ENCODE measurements around the gene CDK5RAP1. TPM values are rescaled to one million over a fixed set of nuclear protein-coding genes. Genes with fewer than 3 reads are reported as not detected.

The CDK5RAP1 gene
- total RNA-seq, 4 donors from 2014 or later = 11.3 to 19.5 (median 16.9) TPM

DNA sequence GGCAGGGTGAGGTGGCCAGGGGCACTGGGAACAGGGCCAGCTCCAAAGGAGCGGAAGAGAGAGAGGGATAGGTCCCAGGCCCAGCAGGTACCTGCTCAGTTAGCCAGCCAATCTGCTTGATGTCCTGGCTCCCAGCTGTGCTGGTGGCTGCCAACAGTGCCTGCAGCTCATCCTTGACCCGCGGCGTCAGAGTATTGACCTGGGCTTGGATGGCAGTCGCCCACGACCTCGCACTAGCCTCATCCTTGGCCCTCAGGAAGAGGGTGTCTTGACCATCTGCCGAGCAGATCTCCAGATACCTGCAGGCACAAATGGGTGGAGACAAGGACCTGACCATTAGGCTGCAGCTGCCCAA lies 11.1 kb upstream of the CDK5RAP1 start:
- 67% methylated on average over 1 of the region's 8 CpGs for WGBS
- no peak for TF ChIP-seq POLR2A (IDR thresholded peaks at IDR 0.05; ENCODE audit: low read depth)
- no peak for TF ChIP-seq POLR2AphosphoS5 (IDR thresholded peaks at IDR 0.05)
- no peak for TF ChIP-seq EP300 (IDR thresholded peaks at IDR 0.05)
- TF ChIP-seq, protein P1, sequence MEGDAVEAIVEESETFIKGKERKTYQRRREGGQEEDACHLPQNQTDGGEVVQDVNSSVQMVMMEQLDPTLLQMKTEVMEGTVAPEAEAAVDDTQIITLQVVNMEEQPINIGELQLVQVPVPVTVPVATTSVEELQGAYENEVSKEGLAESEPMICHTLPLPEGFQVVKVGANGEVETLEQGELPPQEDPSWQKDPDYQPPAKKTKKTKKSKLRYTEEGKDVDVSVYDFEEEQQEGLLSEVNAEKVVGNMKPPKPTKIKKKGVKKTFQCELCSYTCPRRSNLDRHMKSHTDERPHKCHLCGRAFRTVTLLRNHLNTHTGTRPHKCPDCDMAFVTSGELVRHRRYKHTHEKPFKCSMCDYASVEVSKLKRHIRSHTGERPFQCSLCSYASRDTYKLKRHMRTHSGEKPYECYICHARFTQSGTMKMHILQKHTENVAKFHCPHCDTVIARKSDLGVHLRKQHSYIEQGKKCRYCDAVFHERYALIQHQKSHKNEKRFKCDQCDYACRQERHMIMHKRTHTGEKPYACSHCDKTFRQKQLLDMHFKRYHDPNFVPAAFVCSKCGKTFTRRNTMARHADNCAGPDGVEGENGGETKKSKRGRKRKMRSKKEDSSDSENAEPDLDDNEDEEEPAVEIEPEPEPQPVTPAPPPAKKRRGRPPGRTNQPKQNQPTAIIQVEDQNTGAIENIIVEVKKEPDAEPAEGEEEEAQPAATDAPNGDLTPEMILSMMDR (IDR thresholded peaks at IDR 0.05) = no peak
- peaks cover 15 to 73% (median 56%) of the 10 kb centered on the region in 4 donors for H3K36me3 ChIP-seq
- peaks cover 0 to 4% (median 0%) of the 10 kb centered on the region in 4 donors for H3K4me1 ChIP-seq
- no peaks in the 10 kb centered on the region for H3K9me3 ChIP-seq
- H3K27me3 ChIP-seq = no peaks in the 10 kb centered on the region
- intact Hi-C loops (cut with DNase I) = no loop called here
- H3K4me3 ChIP-seq = no peak overlapping the region
- DNase-seq (ENCODE audit: extremely low spot score) = no peak
- no peak overlapping the region for H3K27ac ChIP-seq (replicated peaks in 1 of 4)

DNA sequence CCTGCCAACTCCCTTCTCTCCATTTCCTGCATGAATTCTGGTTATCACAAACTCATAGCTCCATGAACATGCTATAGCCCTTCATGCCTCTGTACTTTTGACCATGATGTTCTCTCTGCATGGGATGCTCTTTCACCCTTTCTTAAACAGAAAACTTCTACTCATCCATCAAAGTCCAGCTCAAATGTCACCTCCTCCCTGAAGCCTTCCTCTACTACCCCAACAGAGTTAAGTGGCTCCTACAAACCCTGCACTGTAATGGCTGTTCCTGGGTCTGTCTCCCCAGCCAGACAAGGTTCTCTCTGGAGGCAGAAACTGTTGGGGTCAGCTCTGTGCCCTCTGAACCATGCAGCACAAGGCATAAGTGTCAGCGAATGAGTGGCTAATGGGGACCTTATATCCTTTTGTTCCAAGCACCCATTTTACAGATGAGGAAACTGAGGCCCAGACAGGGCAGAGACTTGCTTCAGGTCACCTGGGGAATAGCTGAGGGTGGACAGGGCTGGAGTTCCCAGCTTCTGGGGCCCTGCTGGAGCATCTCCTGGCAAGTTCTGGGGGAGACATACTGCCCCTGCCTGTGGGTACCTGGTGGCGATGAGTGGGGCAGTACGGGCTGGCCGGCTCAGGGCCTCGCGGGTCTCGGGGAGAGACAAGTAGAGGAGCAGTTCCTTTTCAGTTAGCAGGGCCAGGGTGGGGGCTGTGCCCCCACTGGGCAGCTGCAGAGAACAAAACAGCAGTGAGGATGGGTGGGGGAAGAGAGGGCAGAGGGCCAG lies 10.6 kb upstream of the CDK5RAP1 start:
- Histone ChIP-seq H3K9me3 (no peaks in the 10 kb centered on the region), H3K4me3 (no peak overlapping the region), H3K36me3 (peaks cover 16 to 73% (median 59%) of the 10 kb centered on the region in 4 donors), H3K4me1 (peaks cover 0 to 4% (median 0%) of the 10 kb centered on the region in 4 donors), H3K27me3 (no peaks in the 10 kb centered on the region), H3K27ac (replicated peaks in 1 of 4) (no peak overlapping the region)
- DNase-seq (ENCODE audit: extremely low spot score) = no peak
- WGBS = 96% methylated on average over 7 of the region's 7 CpGs
- intact Hi-C loops (cut with DNase I) = no loop called here
- TF ChIP-seq, protein P1 (IDR thresholded peaks at IDR 0.05) = no peak
- TF ChIP-seq POLR2AphosphoS5 (IDR thresholded peaks at IDR 0.05) (no peak), POLR2A (IDR thresholded peaks at IDR 0.05; ENCODE audit: low read depth) (no peak), EP300 (IDR thresholded peaks at IDR 0.05) (no peak)

DNA sequence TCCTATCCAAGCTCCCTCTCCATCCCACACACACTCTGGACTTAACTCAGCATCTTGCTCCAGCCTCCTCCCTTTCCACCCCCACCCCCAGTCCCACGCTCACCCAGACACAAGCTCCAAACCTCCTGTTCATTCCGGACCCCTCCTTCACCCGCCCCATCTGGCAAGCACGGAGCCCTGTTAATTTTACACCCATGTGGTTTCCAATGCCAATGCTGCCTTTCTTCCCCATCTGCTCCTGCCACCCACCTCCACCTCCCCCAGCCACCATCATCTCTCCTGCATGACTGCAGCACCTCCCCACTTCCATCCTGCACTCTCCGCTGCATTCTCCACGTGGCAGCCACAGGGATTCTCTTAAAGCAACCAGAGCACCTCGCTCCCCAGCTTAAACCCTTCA lies 9.9 kb upstream of the CDK5RAP1 start:
- TF ChIP-seq EP300 (IDR thresholded peaks at IDR 0.05) (no peak), POLR2A (IDR thresholded peaks at IDR 0.05; ENCODE audit: low read depth) (no peak), POLR2AphosphoS5 (IDR thresholded peaks at IDR 0.05) (no peak)
- TF ChIP-seq, protein P1 (IDR thresholded peaks at IDR 0.05) = no peak
- Histone ChIP-seq H3K4me3 (no peak overlapping the region), H3K27me3 (no peaks in the 10 kb centered on the region), H3K9me3 (no peaks in the 10 kb centered on the region), H3K4me1 (peaks cover 0 to 4% (median 0%) of the 10 kb centered on the region in 4 donors), H3K27ac (replicated peaks in 1 of 4) (no peak overlapping the region), H3K36me3 (peaks cover 16 to 76% (median 65%) of the 10 kb centered on the region in 4 donors)
- 81% methylated on average over 7 of the region's 7 CpGs for WGBS
- intact Hi-C loops (cut with DNase I) = no loop called here
- no peak for DNase-seq (ENCODE audit: extremely low spot score)

DNA sequence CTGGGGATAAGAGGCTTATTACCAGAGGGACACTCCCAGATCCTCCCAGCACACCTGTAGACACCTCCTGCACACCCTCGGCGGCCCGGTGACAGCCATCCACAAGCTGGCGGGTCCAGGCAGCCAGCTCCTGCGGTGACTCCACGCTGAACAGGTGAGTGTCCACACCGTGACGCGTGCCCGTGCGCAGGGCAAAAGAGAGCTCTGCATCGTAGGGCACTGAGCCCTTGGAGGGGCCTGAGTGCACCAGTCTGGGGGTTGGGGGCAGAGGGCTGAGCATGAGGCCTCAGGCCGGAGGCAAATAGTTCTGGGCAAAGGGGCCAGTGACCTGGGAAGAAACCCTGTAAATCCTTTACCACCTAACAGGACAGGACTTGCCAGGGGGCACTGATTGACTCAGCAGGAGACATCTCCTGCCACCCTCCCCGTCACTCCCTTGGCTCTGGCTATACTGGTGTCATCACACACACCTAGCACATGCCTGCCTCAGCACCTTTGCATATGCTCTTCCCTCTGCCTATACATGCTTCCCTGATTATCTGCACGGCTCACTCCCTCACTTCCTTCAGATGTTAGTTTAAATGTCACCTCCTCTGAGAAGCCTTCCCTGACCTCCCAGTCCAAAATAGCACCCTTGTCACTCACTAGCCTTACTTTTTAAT lies 8.9 kb upstream of the CDK5RAP1 start:
- WGBS = 93% methylated on average over 3 of the region's 15 CpGs
- no peak overlapping the region for H3K4me3 ChIP-seq
- TF ChIP-seq POLR2A (IDR thresholded peaks at IDR 0.05; ENCODE audit: low read depth) (no peak), POLR2AphosphoS5 (IDR thresholded peaks at IDR 0.05) (no peak), EP300 (IDR thresholded peaks at IDR 0.05) (no peak)
- TF ChIP-seq, protein P1 (IDR thresholded peaks at IDR 0.05) = no peak
- no peak for DNase-seq (ENCODE audit: extremely low spot score)
- H3K27me3 ChIP-seq = no peaks in the 10 kb centered on the region
- no peaks in the 10 kb centered on the region for H3K9me3 ChIP-seq
- H3K4me1 ChIP-seq = no peaks in the 10 kb centered on the region
- peaks cover 16 to 77% (median 70%) of the 10 kb centered on the region in 4 donors for H3K36me3 ChIP-seq
- intact Hi-C loops (cut with DNase I) = no loop called here
- H3K27ac ChIP-seq (replicated peaks in 1 of 4) = no peak overlapping the region

Measured in esophagus muscularis mucosa (tissue), 4 donors.